MM.1S (cell line): Measurements from ENCODE around the gene ODR4.
"Not testable (repeated sequence)": the region's sequence is repeated elsewhere in the genome, so short reads cannot be mapped to it uniquely, and the experiment has no call there.

Source experiments
- EZH2 ChIP-seq: fragments of 300-600 bp; sonication (generic); optimal IDR thresholded peaks from 2 replicates; pipeline ENCODE3; 2017; ENCODE audit warnings: low read depth, mild to moderate bottlenecking, antibody characterized with exemption, low read length, mixed read lengths
- TF ChIP-seq, protein P1 (sequence below): fragments of 300-600 bp; sonication (generic); IDR thresholded peaks from 2 replicates; pipeline ENCODE4 v1.5.1; 2016; ENCODE audit warnings: antibody characterized with exemption, low read length, mixed read lengths

DNA sequence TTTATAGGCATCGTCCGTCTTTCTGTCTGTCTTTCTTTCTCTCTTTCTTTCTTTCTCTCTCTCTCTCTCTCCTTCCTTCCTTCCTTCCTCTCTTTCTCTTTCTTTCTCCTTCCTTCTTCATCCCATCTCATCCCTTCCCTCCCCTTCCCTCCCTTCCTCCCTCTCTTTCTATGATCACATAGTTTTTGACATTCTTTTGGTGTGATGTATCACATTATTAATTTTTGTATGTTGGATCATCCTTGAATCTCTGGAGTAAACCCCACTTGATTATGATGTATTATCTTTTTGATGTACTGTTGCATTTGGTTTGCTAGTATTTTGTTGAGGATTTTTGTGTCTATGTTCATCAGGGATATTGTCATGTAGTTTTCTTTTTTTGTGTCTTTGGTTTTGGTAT is 25.8 kb downstream of the ODR4 start:
- TF ChIP-seq, protein P1, sequence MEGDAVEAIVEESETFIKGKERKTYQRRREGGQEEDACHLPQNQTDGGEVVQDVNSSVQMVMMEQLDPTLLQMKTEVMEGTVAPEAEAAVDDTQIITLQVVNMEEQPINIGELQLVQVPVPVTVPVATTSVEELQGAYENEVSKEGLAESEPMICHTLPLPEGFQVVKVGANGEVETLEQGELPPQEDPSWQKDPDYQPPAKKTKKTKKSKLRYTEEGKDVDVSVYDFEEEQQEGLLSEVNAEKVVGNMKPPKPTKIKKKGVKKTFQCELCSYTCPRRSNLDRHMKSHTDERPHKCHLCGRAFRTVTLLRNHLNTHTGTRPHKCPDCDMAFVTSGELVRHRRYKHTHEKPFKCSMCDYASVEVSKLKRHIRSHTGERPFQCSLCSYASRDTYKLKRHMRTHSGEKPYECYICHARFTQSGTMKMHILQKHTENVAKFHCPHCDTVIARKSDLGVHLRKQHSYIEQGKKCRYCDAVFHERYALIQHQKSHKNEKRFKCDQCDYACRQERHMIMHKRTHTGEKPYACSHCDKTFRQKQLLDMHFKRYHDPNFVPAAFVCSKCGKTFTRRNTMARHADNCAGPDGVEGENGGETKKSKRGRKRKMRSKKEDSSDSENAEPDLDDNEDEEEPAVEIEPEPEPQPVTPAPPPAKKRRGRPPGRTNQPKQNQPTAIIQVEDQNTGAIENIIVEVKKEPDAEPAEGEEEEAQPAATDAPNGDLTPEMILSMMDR: not testable (repeated sequence)
- not testable (repeated sequence) for TF ChIP-seq EZH2
